GM23338 (cell line): ENCODE results near the gene PSPH.

Source experiments
- CREB1 ChIP-seq: fragments of 250-450 bp; sonication (Bioruptor Pico); IDR thresholded peaks from 2 replicates; pipeline ENCODE4 v1.5.0; 2020; ENCODE audit warnings: low read depth, mild to moderate bottlenecking, moderate library complexity
- CTCF ChIP-seq, 2 experiments: fragments of 200-600 bp in 1 of 2; sonication (generic) in 1 of 2; conservative IDR thresholded peaks; 2 replicates each; pipeline versions ENCODE4 v1.5.1 to v1.6.1; 2016 to 2017; ENCODE audit warnings: antibody characterized with exemption in 2 of 2, low read depth in 2 of 2, mild to moderate bottlenecking in 2 of 2, moderate library complexity in 1 of 2
- ETS1 ChIP-seq: IDR thresholded peaks from 2 replicates; pipeline ENCODE4 v1.6.1; 2016; ENCODE audit warnings: antibody characterized with exemption
- EZH2 ChIP-seq: fragments of 200-600 bp; sonication (generic); IDR thresholded peaks from one replicate; pipeline ENCODE4 v1.8.0; 2017; ENCODE audit warnings: antibody characterized with exemption, mild to moderate bottlenecking, low read depth; ENCODE audit not compliant: unreplicated experiment
- EZH2phosphoT487 ChIP-seq: fragments of 200-600 bp; sonication (generic); IDR thresholded peaks from one replicate; pipeline ENCODE4 v1.8.1; 2018; ENCODE audit warnings: antibody characterized with exemption; ENCODE audit not compliant: unreplicated experiment
- NANOG ChIP-seq: IDR thresholded peaks from 2 replicates; pipeline ENCODE4 v1.6.1; 2016; ENCODE audit warnings: antibody characterized with exemption, borderline replicate concordance
- POLR2AphosphoS5 ChIP-seq: IDR thresholded peaks from 2 replicates; pipeline ENCODE4 v1.6.1; 2016; ENCODE audit warnings: antibody characterized with exemption, low read depth
- REST ChIP-seq: IDR thresholded peaks from one replicate; pipeline ENCODE4 v1.6.1; 2018; ENCODE audit warnings: antibody characterized with exemption; ENCODE audit not compliant: unreplicated experiment
- STAT1 ChIP-seq: IDR thresholded peaks from one replicate; pipeline ENCODE4 v1.6.1; 2016; ENCODE audit warnings: antibody characterized with exemption; ENCODE audit not compliant: unreplicated experiment
- ZNF114 ChIP-seq: fragments of 250-450 bp; sonication (Bioruptor Pico); IDR thresholded peaks from 2 replicates; pipeline ENCODE4 v1.5.0; 2020; ENCODE audit warnings: mild to moderate bottlenecking, moderate library complexity
- ZNF331 ChIP-seq: fragments of 250-450 bp; sonication (Bioruptor Pico); IDR thresholded peaks from 2 replicates; pipeline ENCODE4 v1.5.0; 2020; ENCODE audit warnings: low read depth, mild to moderate bottlenecking, moderate library complexity

- TF ChIP-seq EZH2: no peak
- no peak for TF ChIP-seq CTCF (conservative IDR thresholded peaks at IDR 0.05; ENCODE audit: low read depth in 2 of 2)
- TF ChIP-seq EZH2phosphoT487: no peak
- no peak for TF ChIP-seq POLR2AphosphoS5
- TF ChIP-seq ZNF331 (CRISPR knock-in tag): no peak
- no peak for TF ChIP-seq CREB1 (CRISPR knock-in tag)
- TF ChIP-seq ETS1: no peak
- no peak for TF ChIP-seq REST
- TF ChIP-seq NANOG: no peak
- no peak for TF ChIP-seq ZNF114 (CRISPR knock-in tag)
- TF ChIP-seq STAT1: no peak
These were observed 44.0 kb downstream of the PSPH start for GRCh38 chr7:56007167-56007652.
